ENCODE results near the gene SGCE. TPM values are rescaled to one million over a fixed set of nuclear protein-coding genes. Genes with fewer than 3 reads are reported as not detected.

SGCE gene
- total RNA-seq, 1 experiment from 2014 or later, result 19.0 TPM

- no peak for ATAC-seq
- peaks cover 35% of the 10 kb centered on the region for H3K9me3 Mint-ChIP-seq
- H3K36me3 Mint-ChIP-seq, result peaks cover 31% of the 10 kb centered on the region
- H3K27ac Mint-ChIP-seq, result no peak overlapping the region
- H3K4me3 Mint-ChIP-seq, result no peak overlapping the region
- DNase-seq (ENCODE audit: low spot score), result no peak
- H3K4me1 Mint-ChIP-seq, result peaks cover 10% of the 10 kb centered on the region
- ChIA-PET CTCF (no interaction called here), POLR2A (no interaction called here)
- TF ChIP-seq ZBTB43 (CRISPR knock-in tag; IDR thresholded peaks at IDR 0.05) (no peak), TP53 (CRISPR knock-in tag; IDR thresholded peaks at IDR 0.05) (no peak), FOXP4 (CRISPR knock-in tag; IDR thresholded peaks at IDR 0.05) (no peak), ESRRA (CRISPR knock-in tag; IDR thresholded peaks at IDR 0.05; ENCODE audit: borderline replicate concordance) (no peak), JAZF1 (CRISPR knock-in tag; IDR thresholded peaks at IDR 0.05) (no peak), SOX15 (CRISPR knock-in tag; IDR thresholded peaks at IDR 0.05) (no peak), NR2C2 (CRISPR knock-in tag; IDR thresholded peaks at IDR 0.05) (no peak), TCF7 (CRISPR knock-in tag; IDR thresholded peaks at IDR 0.05; ENCODE audit: low read depth) (no peak), NFYB (CRISPR knock-in tag; conservative IDR thresholded peaks at IDR 0.05; ENCODE audit: low read depth) (no peak), HMGA2 (CRISPR knock-in tag; IDR thresholded peaks at IDR 0.05) (no peak), FOXK1 (CRISPR knock-in tag; IDR thresholded peaks at IDR 0.05) (no peak), ATF2 (CRISPR knock-in tag; IDR thresholded peaks at IDR 0.05; ENCODE audit: borderline replicate concordance, low read depth) (no peak)
- no peaks in the 10 kb centered on the region for H3K27me3 Mint-ChIP-seq (ENCODE audit: low read depth)
Measured at GRCh38 chr7:94578614-94579013, 77.3 kb downstream of the SGCE start.

GRCh38 chr7:94577357-94577756, 78.6 kb downstream of the SGCE start:
- H3K4me1 Mint-ChIP-seq, result peaks cover 10% of the 10 kb centered on the region
- ATAC-seq, result peak; percentile 82
- peaks cover 45% of the 10 kb centered on the region for H3K9me3 Mint-ChIP-seq
- ChIA-PET POLR2A (no interaction called here), CTCF (interaction anchor here (1.0 kb wide), 1 partner anchor 79 kb away, joined by 3 read pairs; the partner anchor contains the start of gene SGCE)
- H3K4me3 Mint-ChIP-seq, result no peak overlapping the region
- no peak overlapping the region for H3K27ac Mint-ChIP-seq
- H3K36me3 Mint-ChIP-seq, result peaks cover 38% of the 10 kb centered on the region
- DNase-seq (ENCODE audit: low spot score), result no peak
- no peak for TF ChIP-seq E2F5 (CRISPR knock-in tag; IDR thresholded peaks at IDR 0.05)
- no peaks in the 10 kb centered on the region for H3K27me3 Mint-ChIP-seq (ENCODE audit: low read depth)

GRCh38 chr7:94576316-94576715, 79.6 kb downstream of the SGCE start:
- ChIA-PET CTCF (no interaction called here), POLR2A (no interaction called here)
- H3K36me3 Mint-ChIP-seq, result peaks cover 42% of the 10 kb centered on the region
- DNase-seq (ENCODE audit: low spot score) (no peak), ATAC-seq (no peak)
- H3K27ac Mint-ChIP-seq, result no peak overlapping the region
- H3K27me3 Mint-ChIP-seq (ENCODE audit: low read depth), result no peaks in the 10 kb centered on the region
- H3K4me1 Mint-ChIP-seq, result peaks cover 10% of the 10 kb centered on the region
- H3K4me3 Mint-ChIP-seq, result no peak overlapping the region
- peaks cover 51% of the 10 kb centered on the region for H3K9me3 Mint-ChIP-seq
- TF ChIP-seq GABPB1 (CRISPR knock-in tag; IDR thresholded peaks at IDR 0.05) (no peak), USF1 (CRISPR knock-in tag; IDR thresholded peaks at IDR 0.05) (no peak), SMAD4 (CRISPR knock-in tag; IDR thresholded peaks at IDR 0.05) (no peak), ZNF263 (CRISPR knock-in tag; IDR thresholded peaks at IDR 0.05; ENCODE audit: low read depth) (no peak), SMAD3 (CRISPR knock-in tag; IDR thresholded peaks at IDR 0.05; ENCODE audit: borderline replicate concordance) (no peak)

All from WTC11 (cell line).